GM12873 (cell line): Measurements from ENCODE around the gene CCDC85A.

ENCODE experiments used
- CTCF ChIP-seq: IDR thresholded peaks from 2 replicates; pipeline ENCODE4 v1.5.1; 2012; ENCODE audit warnings: low read depth, mild to moderate bottlenecking, moderate library complexity, low read length, control low read depth; ENCODE audit not compliant: insufficient read depth; ENCODE audit errors: missing control alignments

CCDC85A gene

GRCh38 chr2:56375251-56375650, 191.5 kb downstream of the CCDC85A start:
- TF ChIP-seq CTCF: no peak

- TF ChIP-seq CTCF: no peak
Observed at GRCh38 chr2:56376699-56377665, 193.2 kb downstream of the CCDC85A start.

- TF ChIP-seq CTCF: no peak
Observed at GRCh38 chr2:56379066-56379465, 195.3 kb downstream of the CCDC85A start.

- no peak for TF ChIP-seq CTCF
Observed at GRCh38 chr2:56380861-56381260, 197.1 kb downstream of the CCDC85A start.

- TF ChIP-seq CTCF: no peak
Observed at GRCh38 chr2:56382466-56382865, 198.7 kb downstream of the CCDC85A start.

GRCh38 chr2:56386657-56387056, 202.9 kb downstream of the CCDC85A start:
- TF ChIP-seq CTCF: no peak

GRCh38 chr2:56390644-56391043, 206.9 kb downstream of the CCDC85A start:
- no peak for TF ChIP-seq CTCF
